Measurements from ENCODE around the gene ZSCAN1. TPM values are rescaled to one million over a fixed set of nuclear protein-coding genes. Genes with fewer than 3 reads are reported as not detected.

The ZSCAN1 gene
- polyA plus RNA-seq, 6 donors from 2014 or later, result not detected

DNA sequence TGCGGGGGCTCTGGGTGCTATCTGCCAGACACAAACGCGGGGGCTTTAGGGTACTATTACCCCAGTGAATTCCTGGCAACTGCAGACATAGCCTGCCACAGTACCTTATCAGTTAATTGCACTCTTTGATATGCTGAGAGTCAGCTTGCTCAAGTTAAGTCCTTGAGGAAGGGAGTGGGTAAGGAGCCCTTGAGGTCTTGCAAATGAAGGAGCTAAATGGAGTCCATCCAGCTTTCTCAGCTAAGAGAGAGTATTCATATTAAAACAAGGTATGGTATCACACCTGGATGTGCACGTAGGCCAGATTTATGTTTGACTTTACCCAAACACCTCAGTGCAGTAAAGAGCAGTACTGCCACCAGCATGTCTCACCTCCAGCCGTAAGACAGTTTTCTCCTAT lies 19.7 kb upstream of the ZSCAN1 start:
- Mint-ChIP-seq H3K4me1 (peaks cover 0 to 12% (median 3%) of the 10 kb centered on the region in 3 donors), H3K27me3 (peaks cover 0 to 5% (median 0%) of the 10 kb centered on the region in 3 donors), H3K27ac (no peak overlapping the region), H3K36me3 (peaks cover 0 to 7% of the 10 kb centered on the region in 2 donors), H3K9me3 (peaks cover 0 to 9% (median 0%) of the 10 kb centered on the region in 7 donors), H3K4me3 (no peak overlapping the region)
- no peak for DNase-seq
- no peak for ATAC-seq (ENCODE audit: low read depth in 2 of 2)

DNA sequence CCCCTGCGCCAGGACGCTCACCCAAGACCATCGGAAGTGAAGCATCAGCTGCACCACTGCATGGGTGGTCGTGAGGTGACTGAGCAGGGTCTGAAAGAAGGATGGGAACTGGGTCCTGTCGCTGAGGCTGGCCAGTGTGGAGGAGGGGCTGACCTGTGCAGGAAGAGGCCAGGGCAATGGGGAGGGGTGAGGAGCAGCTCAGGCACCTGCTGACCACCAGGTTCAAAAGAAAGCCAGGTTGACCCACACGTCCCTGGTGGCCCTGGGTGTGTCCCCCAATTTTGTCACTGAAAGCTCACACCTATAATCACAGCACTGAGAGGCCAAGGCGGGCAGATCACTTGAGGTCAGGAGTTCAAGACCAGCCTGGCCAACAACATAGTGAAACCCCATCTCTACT lies 13.7 kb upstream of the ZSCAN1 start:
- H3K9me3 Mint-ChIP-seq, result peaks cover 0 to 5% (median under 1%) of the 10 kb centered on the region in 7 donors

DNA sequence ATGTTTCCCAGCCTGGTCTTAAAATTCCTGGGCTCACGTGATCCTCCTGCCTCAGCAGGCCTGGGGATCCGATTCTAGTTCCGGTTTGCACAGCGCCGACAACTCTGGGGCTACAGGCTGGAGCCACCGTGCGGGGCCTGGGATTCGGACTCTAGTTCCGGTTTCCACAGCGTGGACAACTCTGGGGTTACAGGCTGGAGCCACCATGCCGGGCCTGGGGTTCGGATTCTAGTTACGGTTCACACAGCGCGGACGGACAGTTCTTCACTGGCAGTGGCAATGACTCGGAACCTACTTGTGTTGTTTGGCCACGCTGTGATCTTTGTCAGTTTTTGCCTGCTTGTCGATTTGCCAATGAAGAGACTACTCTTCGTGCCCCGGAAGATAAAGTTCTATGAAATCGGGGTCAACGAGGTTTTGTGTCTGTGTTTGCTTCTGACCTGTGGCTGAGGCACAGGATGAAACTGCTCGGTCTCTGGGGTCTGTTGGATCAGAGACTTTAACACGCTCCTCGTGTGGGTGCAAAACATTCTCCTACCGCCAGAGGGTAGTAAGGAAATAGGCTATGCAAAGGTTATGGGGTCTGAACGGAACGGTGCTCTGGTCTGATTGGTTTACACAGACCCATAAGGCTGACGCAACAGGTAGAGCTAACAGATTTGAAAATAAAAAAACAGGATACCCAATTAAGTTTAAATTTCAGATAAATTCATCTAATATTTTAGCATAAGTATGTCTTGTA lies 12.1 kb upstream of the ZSCAN1 start:
- Mint-ChIP-seq H3K27me3 (peaks cover 0 to 6% (median 0%) of the 10 kb centered on the region in 3 donors), H3K9me3 (peaks cover 0 to 10% (median 4%) of the 10 kb centered on the region in 7 donors), H3K4me1 (peaks cover 0 to 10% (median 7%) of the 10 kb centered on the region in 3 donors), H3K36me3 (no peaks in the 10 kb centered on the region), H3K27ac (peak overlapping the region in 5 of 6 donors; percentile 11 to 95 (median 61)), H3K4me3 (peak overlapping the region in 2 of 8 donors; percentile 26 to 45)
- peak; percentile 74 for DNase-seq
- ATAC-seq (ENCODE audit: low read depth in 2 of 2), result peak; percentile 99

More for the DNA sequence above, 13.7 kb upstream of the ZSCAN1 start:
- no peak overlapping the region for H3K4me3 Mint-ChIP-seq
- H3K4me1 Mint-ChIP-seq, result peaks cover 0 to 10% (median 7%) of the 10 kb centered on the region in 3 donors
- peaks cover 0 to 6% (median 5%) of the 10 kb centered on the region in 3 donors for H3K27me3 Mint-ChIP-seq
- H3K27ac Mint-ChIP-seq, result no peak overlapping the region
- no peak for ATAC-seq (ENCODE audit: low read depth in 2 of 2)
- no peaks in the 10 kb centered on the region for H3K36me3 Mint-ChIP-seq
- no peak for DNase-seq

DNA sequence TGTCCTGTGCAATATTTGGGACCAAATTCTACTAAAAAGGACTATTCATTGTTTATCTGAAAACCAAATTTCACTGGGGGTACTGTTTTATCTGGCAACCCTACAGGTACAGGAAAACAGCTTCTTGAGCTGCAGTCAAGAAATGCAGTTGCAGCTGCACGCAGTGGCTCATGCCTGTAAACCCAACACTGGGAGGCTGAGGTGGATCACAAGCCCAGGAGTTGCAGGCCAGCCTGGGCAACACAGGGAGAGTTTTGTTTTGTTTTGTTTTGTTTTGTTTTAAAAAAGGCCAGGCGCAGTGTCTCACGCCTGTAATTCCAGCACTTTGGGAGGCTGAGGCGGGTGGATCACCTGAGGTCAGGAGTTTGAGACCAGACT lies 11.6 kb upstream of the ZSCAN1 start:
- Mint-ChIP-seq H3K4me3 (no peak overlapping the region), H3K9me3 (peaks cover 0 to 10% (median 5%) of the 10 kb centered on the region in 7 donors), H3K27me3 (peaks cover 0 to 6% (median 0%) of the 10 kb centered on the region in 3 donors), H3K4me1 (peaks cover 0 to 10% (median 7%) of the 10 kb centered on the region in 3 donors), H3K36me3 (no peaks in the 10 kb centered on the region), H3K27ac (peak overlapping the region in 2 of 6 donors; percentile 61 to 74)
- ATAC-seq (ENCODE audit: low read depth in 2 of 2) (peak; percentile 13 to 20), DNase-seq (no peak)

DNA sequence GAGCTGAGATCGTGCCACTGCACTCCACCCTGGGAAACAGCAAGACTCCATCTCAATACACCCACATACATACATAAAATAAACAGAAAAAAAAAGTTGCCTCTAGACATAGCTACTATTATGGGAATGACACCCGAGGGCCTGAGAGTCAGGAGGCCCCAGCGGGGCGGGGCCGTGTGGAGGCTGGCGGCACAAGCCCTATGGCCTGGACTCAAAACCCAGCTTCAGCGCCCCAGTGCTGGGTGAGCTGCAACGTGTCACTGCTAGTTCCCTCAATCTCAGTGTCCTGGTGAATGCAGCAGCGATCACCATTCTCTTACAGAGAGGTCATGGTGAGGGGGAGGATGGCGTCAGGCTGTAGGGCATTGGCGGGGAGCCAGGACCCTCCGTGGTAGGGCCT lies 9.2 kb upstream of the ZSCAN1 start:
- DNase-seq (no peak), ATAC-seq (ENCODE audit: low read depth in 2 of 2) (no peak)
- peaks cover 8 to 17% (median 16%) of the 10 kb centered on the region in 3 donors for H3K27me3 Mint-ChIP-seq
- no peak overlapping the region for H3K4me3 Mint-ChIP-seq
- H3K36me3 Mint-ChIP-seq, result no peaks in the 10 kb centered on the region
- H3K4me1 Mint-ChIP-seq, result peaks cover 0 to 10% (median 7%) of the 10 kb centered on the region in 3 donors
- no peak overlapping the region for H3K27ac Mint-ChIP-seq
- peaks cover 0 to 14% (median 6%) of the 10 kb centered on the region in 7 donors for H3K9me3 Mint-ChIP-seq

DNA sequence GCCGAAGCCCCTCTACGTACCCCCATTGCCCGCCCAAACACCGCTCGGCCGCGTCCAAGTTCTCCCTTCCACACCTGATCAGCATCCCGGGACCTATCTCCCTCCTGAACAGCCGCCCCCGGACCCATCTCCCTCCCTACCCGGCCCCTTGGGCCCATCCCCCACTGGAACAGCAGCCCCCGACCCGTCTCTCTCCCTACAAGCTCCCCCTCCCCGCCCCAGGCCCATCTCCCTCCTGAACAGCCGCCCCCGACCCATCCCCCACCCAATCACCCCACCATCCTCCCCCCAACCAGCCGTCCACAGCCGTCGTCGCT lies 610 bp downstream of the ZSCAN1 start:
- Mint-ChIP-seq H3K4me3 (peak overlapping the region in 3 of 8 donors; percentile 72 to 92 (median 88)), H3K4me1 (peaks cover 8 to 18% (median 9%) of the 10 kb centered on the region in 3 donors), H3K27ac (peak overlapping the region in 1 of 6 donors; percentile 85), H3K9me3 (peaks cover 11 to 36% (median 19%) of the 10 kb centered on the region in 7 donors), H3K27me3 (peaks cover 22 to 56% (median 47%) of the 10 kb centered on the region in 3 donors), H3K36me3 (peaks cover 4 to 33% of the 10 kb centered on the region in 2 donors)
- no peak for DNase-seq
- ATAC-seq (ENCODE audit: low read depth in 2 of 2), result no peak

DNA sequence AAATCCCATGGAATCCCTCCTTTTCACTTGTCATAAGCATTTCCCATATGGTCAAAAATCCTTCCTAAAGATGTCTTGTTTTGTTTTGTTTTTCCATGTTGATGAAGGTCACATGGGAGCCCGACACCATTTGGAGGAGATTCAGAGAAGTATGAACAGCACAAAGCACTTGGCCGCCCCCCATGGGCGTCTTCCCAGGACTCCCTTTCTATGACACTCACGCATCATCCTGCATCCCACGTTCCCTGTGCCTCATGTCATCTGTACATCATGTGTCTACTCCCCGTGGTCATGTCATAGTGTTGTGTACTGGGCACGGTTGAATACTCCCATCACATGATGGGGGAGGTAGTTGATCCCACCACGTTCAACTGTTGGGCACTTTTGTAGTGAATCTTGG lies 2.0 kb downstream of the ZSCAN1 start:
- ATAC-seq (ENCODE audit: low read depth in 2 of 2), result no peak
- DNase-seq, result no peak
- peaks cover 12 to 33% (median 19%) of the 10 kb centered on the region in 7 donors for H3K9me3 Mint-ChIP-seq
- H3K4me3 Mint-ChIP-seq, result peak overlapping the region in 3 of 8 donors; percentile 48 to 61 (median 53)
- H3K4me1 Mint-ChIP-seq, result peaks cover 8 to 18% (median 9%) of the 10 kb centered on the region in 3 donors
- H3K36me3 Mint-ChIP-seq, result peaks cover 4 to 33% of the 10 kb centered on the region in 2 donors
- peaks cover 21 to 57% (median 54%) of the 10 kb centered on the region in 3 donors for H3K27me3 Mint-ChIP-seq
- no peak overlapping the region for H3K27ac Mint-ChIP-seq

DNA sequence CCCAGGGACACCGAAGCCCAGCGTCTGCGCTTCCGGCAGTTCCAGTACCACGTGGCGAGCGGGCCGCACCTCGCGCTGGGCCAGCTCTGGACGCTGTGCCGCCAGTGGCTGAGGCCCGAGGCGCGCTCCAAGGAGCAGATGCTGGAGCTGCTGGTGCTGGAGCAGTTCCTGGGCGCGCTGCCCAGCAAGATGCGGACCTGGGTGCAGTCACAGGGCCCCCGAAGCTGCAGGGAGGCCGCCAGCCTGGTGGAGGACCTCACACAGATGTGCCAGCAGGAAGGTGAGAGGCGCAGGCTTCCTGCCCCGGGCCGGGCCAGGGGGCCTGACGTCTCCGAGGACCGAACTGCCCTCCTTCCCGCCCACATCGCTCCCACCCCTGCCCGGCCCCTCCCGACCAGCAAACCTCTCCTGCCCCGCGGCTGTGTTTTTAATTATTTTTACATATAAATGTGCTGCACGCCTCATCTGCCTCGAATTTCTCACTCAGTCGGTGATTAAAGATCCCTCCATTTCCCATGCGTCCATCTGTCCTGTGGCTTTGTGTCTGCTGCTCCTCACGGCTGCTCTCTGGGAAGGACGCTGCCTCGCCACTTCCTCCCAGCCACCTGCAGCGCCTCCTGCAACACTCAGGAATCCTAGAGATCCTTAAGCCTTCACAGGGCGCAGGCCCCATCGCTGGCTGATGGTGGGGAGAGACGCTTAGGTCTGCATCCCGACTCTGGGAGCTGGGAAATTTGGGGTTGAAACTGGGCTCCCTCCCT lies 4.3 kb downstream of the ZSCAN1 start:
- Mint-ChIP-seq H3K9me3 (peaks cover 11 to 42% (median 23%) of the 10 kb centered on the region in 7 donors), H3K27ac (no peak overlapping the region), H3K27me3 (peaks cover 21 to 61% (median 49%) of the 10 kb centered on the region in 3 donors), H3K4me3 (no peak overlapping the region), H3K36me3 (peaks cover 4 to 33% of the 10 kb centered on the region in 2 donors), H3K4me1 (peaks cover 8 to 16% (median 9%) of the 10 kb centered on the region in 3 donors)
- ATAC-seq (ENCODE audit: low read depth in 2 of 2), result no peak
- DNase-seq, result no peak

DNA sequence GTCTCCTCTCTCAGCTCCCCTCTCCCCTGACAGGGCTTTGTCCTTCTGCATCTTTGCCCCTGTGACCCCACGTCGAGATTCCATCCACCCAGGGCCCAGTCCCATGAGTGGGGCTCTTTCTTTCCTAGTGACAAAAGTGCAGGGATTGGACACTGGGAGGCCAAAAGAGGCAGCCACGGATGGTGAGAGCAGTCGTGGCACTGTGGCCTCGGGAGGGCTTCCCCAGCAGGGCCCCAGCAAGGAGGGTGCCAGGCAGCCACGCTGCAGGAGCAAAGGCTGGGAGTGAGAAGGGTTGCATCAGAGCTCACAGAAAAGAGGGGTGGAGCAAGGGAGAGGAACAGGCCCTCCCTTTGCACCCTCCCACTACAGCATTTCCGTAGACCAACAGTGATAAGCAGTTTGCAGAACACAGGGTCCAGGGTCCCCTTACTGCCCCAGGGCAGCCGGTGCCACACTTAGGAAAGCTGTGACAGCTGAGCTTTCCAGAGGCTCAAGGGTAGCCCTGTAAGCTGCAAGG lies 4.9 kb downstream of the ZSCAN1 start:
- Mint-ChIP-seq H3K27ac (peak overlapping the region in 1 of 6 donors; percentile 85), H3K36me3 (peaks cover 4 to 33% of the 10 kb centered on the region in 2 donors), H3K4me1 (peaks cover 8 to 10% (median 9%) of the 10 kb centered on the region in 3 donors), H3K27me3 (peaks cover 21 to 61% (median 49%) of the 10 kb centered on the region in 3 donors), H3K4me3 (peak overlapping the region in 1 of 8 donors; percentile 64), H3K9me3 (peaks cover 11 to 42% (median 28%) of the 10 kb centered on the region in 7 donors)
- no peak for ATAC-seq (ENCODE audit: low read depth in 2 of 2)
- no peak for DNase-seq

DNA sequence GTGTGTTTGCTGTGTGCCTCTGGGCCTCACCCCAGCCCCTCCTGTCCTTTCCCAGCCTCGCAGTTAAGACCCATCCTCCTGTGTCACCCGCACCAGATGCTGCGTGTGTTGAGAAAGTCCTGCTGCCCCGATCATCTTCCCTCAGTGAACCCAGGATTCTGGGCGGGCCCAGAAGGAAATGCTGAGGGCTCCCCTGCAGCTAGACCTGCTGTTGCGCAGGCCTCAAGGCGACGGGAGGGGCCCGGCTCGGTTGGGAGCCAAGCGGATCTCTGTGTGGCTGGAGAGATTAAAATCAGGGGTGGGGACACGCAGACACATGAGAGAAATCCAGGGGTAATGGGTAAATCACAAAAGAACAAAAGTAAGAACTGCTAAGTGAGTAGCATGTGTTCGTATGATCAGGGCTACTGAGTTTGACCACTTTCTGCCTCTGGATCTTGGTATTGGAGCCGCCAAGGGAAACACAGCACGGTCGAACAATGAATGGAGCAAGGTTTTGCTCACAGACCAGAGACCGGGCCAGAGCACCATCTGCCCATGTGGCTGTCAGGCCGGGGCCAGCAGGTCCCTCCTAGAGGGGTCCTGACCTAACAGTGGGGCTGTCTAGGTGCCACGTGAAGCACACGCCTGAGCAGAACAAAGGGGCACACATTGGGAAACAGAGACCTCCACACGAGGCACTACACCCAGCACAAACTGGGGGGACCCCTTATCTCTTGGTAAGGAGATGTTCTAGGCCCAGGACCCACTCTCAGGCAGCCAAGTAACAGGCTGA lies 7.1 kb downstream of the ZSCAN1 start:
- no peak for DNase-seq
- Mint-ChIP-seq H3K27me3 (peaks cover 8 to 57% (median 33%) of the 10 kb centered on the region in 3 donors), H3K9me3 (peaks cover 6 to 36% (median 19%) of the 10 kb centered on the region in 7 donors), H3K4me1 (no peaks in the 10 kb centered on the region), H3K4me3 (no peak overlapping the region), H3K36me3 (peaks cover 4 to 17% of the 10 kb centered on the region in 2 donors), H3K27ac (no peak overlapping the region)
- no peak for ATAC-seq (ENCODE audit: low read depth in 2 of 2)

DNA sequence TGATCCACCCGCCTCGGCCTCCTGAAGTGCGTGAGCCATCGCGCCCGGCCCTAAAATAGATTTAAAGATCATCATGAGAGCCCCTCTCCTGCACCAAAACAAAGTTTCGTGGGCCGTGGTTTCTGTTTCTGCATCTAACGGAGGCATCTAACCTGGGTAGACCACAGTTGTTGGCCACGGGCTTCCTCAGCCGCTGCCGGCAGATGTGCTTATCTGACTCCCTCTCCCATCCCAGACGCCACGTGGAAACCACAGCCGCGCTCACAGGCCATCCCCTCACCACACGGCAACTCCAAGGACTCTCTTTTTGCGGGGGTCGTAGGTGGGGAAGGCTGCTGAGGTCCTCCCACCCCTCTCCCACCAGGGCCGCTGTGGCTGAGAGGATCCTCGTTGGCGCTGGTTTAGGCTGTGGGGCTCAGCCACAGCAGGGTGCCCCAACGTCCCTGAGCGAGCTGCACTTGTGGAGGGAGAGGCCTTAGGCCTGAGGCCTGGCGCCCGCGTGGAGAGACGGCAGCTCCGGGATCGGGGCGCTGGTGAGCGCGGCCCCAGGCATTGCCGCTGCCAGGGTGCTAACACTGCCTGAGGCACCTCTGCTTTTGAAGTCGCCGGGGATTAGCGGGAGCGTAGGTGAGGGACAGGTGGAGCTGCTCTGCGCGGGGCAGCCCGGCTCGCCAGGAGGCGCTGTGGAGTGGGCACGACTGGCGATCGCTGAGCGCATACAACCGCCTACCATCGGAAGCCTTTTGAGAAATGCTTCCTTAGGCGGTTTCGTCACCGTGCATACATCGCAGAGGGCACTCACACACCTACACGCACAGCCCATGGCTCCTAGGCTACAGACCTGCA lies 8.9 kb downstream of the ZSCAN1 start:
- peaks cover 0 to 7% of the 10 kb centered on the region in 2 donors for H3K36me3 Mint-ChIP-seq

DNA sequence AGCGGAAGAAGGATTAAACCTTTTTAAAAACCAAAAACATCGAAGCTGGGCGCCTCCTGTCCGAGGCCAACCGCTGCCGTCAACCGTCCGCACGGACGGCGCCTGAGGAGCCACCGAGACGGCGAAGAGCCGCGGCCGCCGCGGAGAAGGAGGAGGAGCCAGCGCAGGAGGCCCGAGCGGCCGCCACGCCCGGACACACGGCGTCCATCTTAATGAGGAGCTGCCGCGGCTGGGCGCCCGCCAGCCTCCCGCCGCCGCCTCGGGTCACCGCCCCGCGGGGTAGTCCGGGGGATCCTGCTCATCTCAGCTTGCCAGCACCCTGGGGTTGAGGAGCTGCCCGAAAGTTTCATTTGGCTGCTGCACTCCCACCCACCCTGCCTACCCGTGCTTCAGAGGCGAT lies 10.6 kb downstream of the ZSCAN1 start:
- H3K36me3 Mint-ChIP-seq, result peaks cover 4 to 5% of the 10 kb centered on the region in 2 donors
- H3K4me3 Mint-ChIP-seq, result no peak overlapping the region
- no peak overlapping the region for H3K27ac Mint-ChIP-seq
- H3K9me3 Mint-ChIP-seq, result peaks cover 11 to 37% (median 24%) of the 10 kb centered on the region in 7 donors
- no peak for DNase-seq
- no peaks in the 10 kb centered on the region for H3K4me1 Mint-ChIP-seq
- ATAC-seq (ENCODE audit: low read depth in 2 of 2), result no peak
- H3K27me3 Mint-ChIP-seq, result peaks cover 0 to 42% (median 10%) of the 10 kb centered on the region in 3 donors

More for the DNA sequence above, 8.9 kb downstream of the ZSCAN1 start:
- H3K4me3 Mint-ChIP-seq, result no peak overlapping the region
- no peaks in the 10 kb centered on the region for H3K4me1 Mint-ChIP-seq
- peak in 1 of 2 donors; percentile 37 for ATAC-seq (ENCODE audit: low read depth in 2 of 2)
- H3K27me3 Mint-ChIP-seq, result peaks cover 0 to 51% (median 20%) of the 10 kb centered on the region in 3 donors
- DNase-seq, result no peak
- H3K9me3 Mint-ChIP-seq, result peaks cover 7 to 34% (median 22%) of the 10 kb centered on the region in 7 donors
- H3K27ac Mint-ChIP-seq, result no peak overlapping the region
